ENCODE results near the gene SUPT5H. TPM values are rescaled to one million over a fixed set of nuclear protein-coding genes. Genes with fewer than 3 reads are reported as not detected.
"Not testable (repeated sequence)": the region's sequence is repeated elsewhere in the genome, so short reads cannot be mapped to it uniquely, and the experiment has no call there.

Gene SUPT5H
- total and polyA plus RNA-seq, 10 of the 15 experiments (the other 5 are each of a cell fraction or from before 2014, with no cell fraction given), result 27.2 to 194 (median 83.6) TPM

- Histone ChIP-seq H3K9me3 (replicated peaks; ENCODE audit: control insufficient read depth, insufficient read depth, low read length) (no peaks in the 10 kb centered on the region), H4K20me1 (ENCODE audit: control insufficient read depth, insufficient read depth) (no peaks in the 10 kb centered on the region), H3K36me3 (ENCODE audit: control insufficient read depth in 2 of 2, insufficient read depth in 2 of 2, low read length in 1 of 2) (peaks cover 31 to 46% of the 10 kb centered on the region in 2 experiments), H3K4me1 (ENCODE audit: control insufficient read depth, insufficient read depth, low read length) (no peaks in the 10 kb centered on the region; the same call in 1 of the 2 replicates), H3K4me2 (ENCODE audit: control insufficient read depth, insufficient read depth) (no peak overlapping the region), H2AFZ (ENCODE audit: control insufficient read depth, low read depth, low read length) (no peak overlapping the region), H3K9ac (ENCODE audit: control insufficient read depth, insufficient read depth, low read length) (no peak overlapping the region), H3K27ac (ENCODE audit: control insufficient read depth, insufficient read depth) (no peak overlapping the region), H3K79me2 (ENCODE audit: control insufficient read depth, insufficient read depth, low read length) (peaks cover 3% of the 10 kb centered on the region), H3K4me3 (no peak overlapping the region), H3K27me3 (replicated peaks in 1 of 2; ENCODE audit: control insufficient read depth in 2 of 2, insufficient read depth in 2 of 2, low read length in 1 of 2) (no peaks in the 10 kb centered on the region)
- ChIA-PET POLR2A (no interaction called here), SMC1A (ENCODE audit: uncharacterized antibody, unreplicated experiment) (no interaction called here), RAD21 (ENCODE audit: unreplicated experiment) (interaction anchor here (0.5 to 1.9 kb wide), 5 partner anchors 27 to 287 kb away, joined by 3 to 6 read pairs (median 3); no protein-coding TSS in a partner anchor), CTCF (interaction anchor here (1.1 to 3.9 kb wide), 7 partner anchors 22 to 199 kb away, joined by 3 to 41 read pairs (median 8); partner anchors contain the start of genes DLL3, EID2B, RPS16 and SUPT5H)
- no peak for ATAC-seq
- TF ChIP-seq POLR2A (IDR thresholded peaks at IDR 0.05; ENCODE audit: low read depth, low read length) (0 out of 2 replicates have a peak, but pooled peaks have one; percentile 53), POLR2AphosphoS5 (IDR thresholded peaks at IDR 0.05; ENCODE audit: low read length) (peak; percentile 62; the same call in 1 of the 2 replicates), RAD21 (IDR thresholded peaks at IDR 0.05; ENCODE audit: insufficient read depth, low read depth, low read length) (no peak), SIX5 (IDR thresholded peaks at IDR 0.05; ENCODE audit: low read depth, low read length, severe bottlenecking) (no peak), EED (IDR thresholded peaks at IDR 0.05; ENCODE audit: low read depth) (no peak)
- WGBS (ENCODE audit: insufficient coverage, insufficient replicate concordance, low lambda C conversion rate, missing lambda C conversion rate), result 75% methylated on average over 2 of the region's 2 CpGs
- FAIRE-seq, result no peak
- intact Hi-C loops (cut with micrococcal nuclease; ENCODE audit: unreplicated experiment) (no loop called here), in situ Hi-C loops (cut with MboI) (loop anchor here (5.0 kb wide), 1 partner anchor 57 kb away; the partner anchor contains the start of gene EID2B)
- no peak for DNase-seq (ENCODE audit: low read depth, low spot score)
- no TSS peak for BruUV-seq (replicated peaks)
Observed at GRCh38 chr19:39475748-39476147, 30.4 kb downstream of the SUPT5H start.

- Histone ChIP-seq H3K36me3 (ENCODE audit: control insufficient read depth in 2 of 2, insufficient read depth in 2 of 2, low read length in 1 of 2) (peaks cover 15 to 18% of the 10 kb centered on the region in 2 experiments), H3K79me2 (ENCODE audit: control insufficient read depth, insufficient read depth, low read length) (peaks cover 22% of the 10 kb centered on the region)
- H2AFZ ChIP-seq (ENCODE audit: control insufficient read depth, low read depth, low read length); DNase-seq (ENCODE audit: low read depth, low spot score); CTCF ChIA-PET; FAIRE-seq; H3K27me3 ChIP-seq (replicated peaks in 1 of 2; ENCODE audit: control insufficient read depth in 2 of 2, insufficient read depth in 2 of 2, low read length in 1 of 2); H3K4me1 ChIP-seq (ENCODE audit: control insufficient read depth, insufficient read depth, low read length); SMC1A ChIA-PET (ENCODE audit: uncharacterized antibody, unreplicated experiment); POLR2A ChIA-PET; BruUV-seq (replicated peaks); H3K9me3 ChIP-seq (replicated peaks; ENCODE audit: control insufficient read depth, insufficient read depth, low read length); H3K9ac ChIP-seq (ENCODE audit: control insufficient read depth, insufficient read depth, low read length); H3K27ac ChIP-seq (ENCODE audit: control insufficient read depth, insufficient read depth); H3K4me2 ChIP-seq (ENCODE audit: control insufficient read depth, insufficient read depth); H4K20me1 ChIP-seq (ENCODE audit: control insufficient read depth, insufficient read depth); ATAC-seq; RAD21 ChIA-PET (ENCODE audit: unreplicated experiment); H3K4me3 ChIP-seq; intact Hi-C loops (cut with micrococcal nuclease; ENCODE audit: unreplicated experiment): not testable (repeated sequence)
- in situ Hi-C loops (cut with MboI), result loop anchor here (5.0 kb wide), 1 partner anchor 53 kb away; the partner anchor contains the start of gene EID2B
- WGBS (ENCODE audit: insufficient coverage, insufficient replicate concordance, low lambda C conversion rate, missing lambda C conversion rate), result 83% methylated on average over 11 of the region's 11 CpGs
Observed at GRCh38 chr19:39479319-39479801, 34.0 kb downstream of the SUPT5H start.

Data from GM12878 (cell line).